ENCODE results near the gene CPED1.

The CPED1 gene

DNA sequence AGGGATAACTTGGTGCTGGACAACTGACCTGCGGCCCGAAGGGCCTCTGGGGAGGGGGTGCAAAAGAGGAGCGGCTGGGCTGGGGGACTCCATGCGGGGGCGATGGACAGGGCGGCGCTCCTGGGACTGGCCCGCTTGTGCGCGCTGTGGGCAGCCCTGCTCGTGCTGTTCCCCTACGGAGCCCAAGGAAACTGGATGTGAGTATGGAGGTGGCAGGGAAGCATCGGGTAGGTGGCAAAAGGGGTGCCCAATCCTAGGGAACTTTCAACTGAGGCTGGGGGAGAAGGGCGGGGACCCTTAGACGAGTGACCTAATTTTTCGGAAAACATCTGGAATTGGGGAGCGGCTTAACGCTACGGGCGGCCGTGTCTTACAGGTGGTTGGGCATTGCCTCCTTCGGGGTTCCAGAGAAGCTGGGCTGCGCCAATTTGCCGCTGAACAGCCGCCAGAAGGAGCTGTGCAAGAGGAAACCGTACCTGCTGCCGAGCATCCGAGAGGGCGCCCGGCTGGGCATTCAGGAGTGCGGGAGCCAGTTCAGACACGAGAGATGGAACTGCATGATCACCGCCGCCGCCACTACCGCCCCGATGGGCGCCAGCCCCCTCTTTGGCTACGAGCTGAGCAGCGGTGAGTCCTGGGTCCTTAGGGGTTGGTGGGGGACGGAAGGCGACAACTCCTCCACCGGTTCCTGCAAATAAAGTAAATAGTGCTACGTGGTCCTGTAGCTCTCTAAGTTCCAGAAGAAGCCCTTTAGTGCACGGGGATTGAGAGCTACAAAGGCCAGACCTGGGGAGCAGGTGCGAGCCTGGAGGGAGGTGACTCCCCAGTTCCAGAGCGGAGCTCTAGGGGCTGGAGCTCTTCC, 340.9 kb downstream of the CPED1 start:
- H3K36me3 Mint-ChIP-seq (ENCODE audit: low read depth): no peaks in the 10 kb centered on the region
- H3K27ac Mint-ChIP-seq: no peak overlapping the region
- no peak overlapping the region for H3K4me3 Mint-ChIP-seq
- intact Hi-C loops (cut with micrococcal nuclease): no loop called here
- H3K9me3 Mint-ChIP-seq: no peaks in the 10 kb centered on the region
- H3K4me1 Mint-ChIP-seq (ENCODE audit: low read depth): peaks cover 5% of the 10 kb centered on the region
- peaks cover 58% of the 10 kb centered on the region for H3K27me3 Mint-ChIP-seq

DNA sequence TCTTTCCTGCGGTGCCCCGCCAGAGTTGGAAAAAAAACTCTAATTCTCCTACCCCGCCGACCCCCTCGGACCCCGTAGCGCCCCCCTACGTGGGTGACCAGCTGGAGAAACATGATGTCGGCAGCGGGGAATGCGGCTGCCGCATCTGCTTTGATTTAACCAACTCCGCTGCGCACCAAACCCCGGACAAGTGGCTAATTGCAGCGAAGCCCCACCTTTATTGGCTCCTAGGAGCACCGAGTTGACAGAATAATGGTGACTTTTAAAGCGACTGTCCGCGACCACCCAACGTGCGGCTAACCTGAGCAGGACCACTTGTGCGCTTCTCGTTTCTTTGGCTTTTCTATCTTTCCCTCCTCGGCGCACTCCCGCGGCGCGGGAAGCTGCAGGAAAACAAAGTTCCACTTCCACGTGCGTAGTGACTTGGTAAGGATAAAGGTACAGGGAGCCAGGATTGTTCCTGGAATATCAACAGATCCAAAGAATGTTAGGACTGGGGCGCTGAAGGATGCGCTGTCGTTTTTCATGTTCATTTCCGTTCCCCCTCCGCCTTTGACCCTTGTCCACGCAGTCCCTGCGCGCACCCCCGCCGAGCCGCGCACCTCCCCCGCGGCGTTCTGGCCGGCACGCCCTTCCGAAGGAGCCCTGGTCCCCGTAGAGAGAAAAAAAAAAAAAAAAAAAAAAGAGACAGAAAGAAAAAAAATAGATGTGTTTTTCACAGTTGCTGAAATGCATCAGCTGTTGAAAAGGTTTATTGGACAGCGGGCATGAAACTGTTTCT, 341.7 kb downstream of the CPED1 start:
- Mint-ChIP-seq H3K4me3 (no peak overlapping the region), H3K36me3 (ENCODE audit: low read depth) (no peaks in the 10 kb centered on the region), H3K9me3 (no peaks in the 10 kb centered on the region), H3K27ac (no peak overlapping the region), H3K4me1 (ENCODE audit: low read depth) (peaks cover 5% of the 10 kb centered on the region), H3K27me3 (peaks cover 60% of the 10 kb centered on the region)
- intact Hi-C loops (cut with micrococcal nuclease): no loop called here

DNA sequence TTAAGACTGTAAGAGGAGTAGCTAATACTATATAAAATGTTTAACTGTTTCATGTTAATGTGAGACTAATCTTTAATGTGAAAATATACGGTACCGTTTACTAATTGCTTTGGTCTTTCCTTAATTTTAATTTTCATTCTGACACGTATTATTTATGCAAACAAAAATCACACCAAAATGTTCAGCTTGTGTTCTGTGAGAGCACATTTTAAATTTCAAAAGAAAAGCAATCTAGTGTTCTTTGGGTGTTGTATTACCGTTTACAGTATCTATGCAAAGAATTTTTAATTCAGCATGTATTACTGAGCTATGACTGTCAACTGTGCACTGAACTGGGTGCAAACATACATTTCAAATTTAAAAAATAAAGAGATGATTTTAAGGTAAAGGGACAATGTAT, 342.5 kb downstream of the CPED1 start:
- H3K36me3 Mint-ChIP-seq (ENCODE audit: low read depth): no peaks in the 10 kb centered on the region
- intact Hi-C loops (cut with micrococcal nuclease): no loop called here
- H3K27me3 Mint-ChIP-seq: peaks cover 60% of the 10 kb centered on the region
- H3K9me3 Mint-ChIP-seq: no peaks in the 10 kb centered on the region
- no peak overlapping the region for H3K4me3 Mint-ChIP-seq
- peaks cover 5% of the 10 kb centered on the region for H3K4me1 Mint-ChIP-seq (ENCODE audit: low read depth)
- H3K27ac Mint-ChIP-seq: no peak overlapping the region

DNA sequence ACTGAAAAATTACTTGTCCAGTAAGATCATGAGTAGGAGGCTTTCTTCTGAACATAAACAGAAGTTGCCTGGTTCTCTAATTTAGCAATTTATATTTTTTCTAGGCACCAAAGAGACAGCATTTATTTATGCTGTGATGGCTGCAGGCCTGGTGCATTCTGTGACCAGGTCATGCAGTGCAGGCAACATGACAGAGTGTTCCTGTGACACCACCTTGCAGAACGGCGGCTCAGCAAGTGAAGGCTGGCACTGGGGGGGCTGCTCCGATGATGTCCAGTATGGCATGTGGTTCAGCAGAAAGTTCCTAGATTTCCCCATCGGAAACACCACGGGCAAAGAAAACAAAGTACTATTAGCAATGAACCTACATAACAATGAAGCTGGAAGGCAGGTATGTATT, 343.1 kb downstream of the CPED1 start:
- Mint-ChIP-seq H3K4me3 (no peak overlapping the region), H3K27ac (no peak overlapping the region), H3K4me1 (ENCODE audit: low read depth) (peaks cover 5% of the 10 kb centered on the region), H3K36me3 (ENCODE audit: low read depth) (no peaks in the 10 kb centered on the region), H3K27me3 (peaks cover 57% of the 10 kb centered on the region), H3K9me3 (no peaks in the 10 kb centered on the region)
- intact Hi-C loops (cut with micrococcal nuclease): no loop called here

DNA sequence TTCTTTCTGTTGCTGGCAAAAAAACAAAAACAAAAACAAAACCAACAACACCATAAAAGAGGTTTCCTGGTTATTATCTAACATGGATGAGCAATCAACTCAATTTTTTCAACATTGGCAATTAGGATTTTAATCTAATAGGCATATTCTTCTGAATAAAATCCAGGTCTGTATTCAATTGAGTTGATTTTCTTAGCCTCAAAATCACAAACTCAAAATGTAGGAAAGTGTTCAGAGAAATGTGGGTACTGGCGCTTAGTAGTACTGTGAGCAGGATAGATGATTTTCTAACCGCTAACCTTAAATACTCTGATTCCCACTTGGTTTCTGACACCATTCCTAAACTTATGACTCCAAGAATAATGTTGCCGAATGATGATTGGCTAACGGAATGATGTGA, 345.9 kb downstream of the CPED1 start:
- intact Hi-C loops (cut with micrococcal nuclease): no loop called here
- Mint-ChIP-seq H3K27ac (no peak overlapping the region), H3K9me3 (no peaks in the 10 kb centered on the region), H3K27me3 (peaks cover 32% of the 10 kb centered on the region), H3K36me3 (ENCODE audit: low read depth) (no peaks in the 10 kb centered on the region), H3K4me3 (no peak overlapping the region), H3K4me1 (ENCODE audit: low read depth) (peaks cover 5% of the 10 kb centered on the region)

DNA sequence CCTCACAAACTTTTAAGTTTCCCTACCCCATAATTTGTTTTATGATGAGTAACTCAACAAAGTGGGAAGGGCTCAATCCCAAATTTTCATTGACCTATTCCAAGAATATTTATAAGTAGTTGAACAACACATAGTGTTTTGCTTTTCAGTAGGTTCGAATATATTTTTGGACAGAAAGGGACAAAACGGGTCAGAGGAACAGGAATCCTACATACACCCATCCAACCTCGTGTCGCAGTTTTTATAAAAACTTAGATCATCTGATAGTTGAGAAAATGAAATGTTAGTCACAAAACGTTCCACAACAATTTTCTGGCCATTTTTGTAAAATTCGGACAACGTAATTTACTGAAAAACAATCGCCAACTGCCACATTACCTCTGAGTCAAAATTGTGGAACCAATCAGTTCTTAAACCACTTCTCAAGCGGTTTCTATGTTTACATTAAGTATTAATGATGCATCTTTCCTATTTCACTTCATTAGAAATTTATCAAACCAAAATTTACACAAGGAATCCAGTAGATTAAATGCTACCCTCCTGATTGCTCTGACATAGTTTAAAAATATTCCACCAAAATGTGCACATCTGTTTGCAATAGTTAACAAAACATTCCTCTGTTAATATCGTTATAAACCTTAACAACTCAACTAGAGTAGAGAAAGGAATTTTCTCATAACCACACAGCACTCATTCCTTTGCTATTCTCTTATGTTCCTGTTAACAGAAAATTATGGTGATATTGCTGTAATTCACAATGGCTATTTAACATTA, 346.6 kb downstream of the CPED1 start:
- intact Hi-C loops (cut with micrococcal nuclease): no loop called here
- Mint-ChIP-seq H3K27ac (no peak overlapping the region), H3K4me1 (ENCODE audit: low read depth) (peaks cover 5% of the 10 kb centered on the region)

DNA sequence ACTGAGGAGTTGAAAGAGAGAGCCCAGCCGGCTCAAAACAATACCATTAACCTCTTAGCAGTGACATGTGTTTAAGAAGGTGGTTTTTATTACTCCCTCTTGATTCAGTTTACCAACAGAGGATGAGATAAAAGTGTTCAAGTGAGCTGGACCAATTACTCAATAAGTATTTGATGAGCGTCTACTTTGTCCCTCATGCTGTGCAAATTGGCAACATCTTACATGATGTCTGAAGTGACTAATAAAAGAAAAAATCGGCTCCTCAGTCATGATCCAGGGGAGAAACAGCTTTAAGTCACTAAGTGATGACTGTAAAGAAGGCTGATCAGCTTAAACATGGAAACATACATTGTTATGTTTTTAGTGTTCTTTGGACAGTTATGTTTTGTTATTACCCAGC, 348.1 kb downstream of the CPED1 start:
- no peak overlapping the region for H3K27ac Mint-ChIP-seq
- no peak overlapping the region for H3K4me3 Mint-ChIP-seq
- H3K9me3 Mint-ChIP-seq: no peaks in the 10 kb centered on the region
- intact Hi-C loops (cut with micrococcal nuclease): no loop called here
- peaks cover 13% of the 10 kb centered on the region for H3K27me3 Mint-ChIP-seq
- H3K36me3 Mint-ChIP-seq (ENCODE audit: low read depth): no peaks in the 10 kb centered on the region
- H3K4me1 Mint-ChIP-seq (ENCODE audit: low read depth): no peaks in the 10 kb centered on the region

More for the DNA sequence above, 346.6 kb downstream of the CPED1 start:
- Mint-ChIP-seq H3K27me3 (peaks cover 25% of the 10 kb centered on the region), H3K9me3 (no peaks in the 10 kb centered on the region), H3K4me3 (no peak overlapping the region), H3K36me3 (ENCODE audit: low read depth) (no peaks in the 10 kb centered on the region)

DNA sequence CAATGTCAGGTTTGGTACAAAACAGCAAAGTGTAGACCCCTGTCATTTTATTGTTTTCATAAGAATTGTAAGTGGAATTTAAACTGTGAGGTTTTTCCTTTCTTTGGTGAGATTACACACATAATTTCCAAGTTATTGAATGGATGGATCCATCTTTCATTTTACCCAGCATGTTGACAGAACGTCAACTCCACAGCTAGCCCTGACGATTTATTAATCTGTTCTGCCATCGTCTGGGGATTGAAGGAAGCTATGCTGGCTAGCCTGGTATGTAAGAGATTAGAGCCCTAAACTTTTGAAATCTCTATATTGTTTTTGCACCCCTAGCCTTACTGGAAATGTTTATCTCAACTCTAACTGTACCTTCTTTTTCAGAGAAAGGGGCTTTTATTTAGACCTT, 348.9 kb downstream of the CPED1 start:
- peaks cover 5% of the 10 kb centered on the region for H3K36me3 Mint-ChIP-seq (ENCODE audit: low read depth)
- intact Hi-C loops (cut with micrococcal nuclease): no loop called here
- H3K9me3 Mint-ChIP-seq: no peaks in the 10 kb centered on the region
- no peaks in the 10 kb centered on the region for H3K4me1 Mint-ChIP-seq (ENCODE audit: low read depth)
- peaks cover 11% of the 10 kb centered on the region for H3K27me3 Mint-ChIP-seq
- no peak overlapping the region for H3K4me3 Mint-ChIP-seq
- no peak overlapping the region for H3K27ac Mint-ChIP-seq

DNA sequence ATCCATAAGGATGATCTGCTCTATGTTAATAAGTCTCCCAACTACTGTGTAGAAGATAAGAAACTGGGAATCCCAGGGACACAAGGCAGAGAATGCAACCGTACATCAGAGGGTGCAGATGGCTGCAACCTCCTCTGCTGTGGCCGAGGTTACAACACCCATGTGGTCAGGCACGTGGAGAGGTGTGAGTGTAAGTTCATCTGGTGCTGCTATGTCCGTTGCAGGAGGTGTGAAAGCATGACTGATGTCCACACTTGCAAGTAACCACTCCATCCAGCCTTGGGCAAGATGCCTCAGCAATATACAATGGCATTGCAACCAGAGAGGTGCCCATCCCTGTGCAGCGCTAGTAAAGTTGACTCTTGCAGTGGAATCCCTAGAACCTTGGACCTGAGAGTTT, 350.6 kb downstream of the CPED1 start:
- Mint-ChIP-seq H3K4me1 (ENCODE audit: low read depth) (no peaks in the 10 kb centered on the region), H3K9me3 (no peaks in the 10 kb centered on the region), H3K27me3 (peaks cover 9% of the 10 kb centered on the region), H3K27ac (no peak overlapping the region), H3K36me3 (ENCODE audit: low read depth) (peaks cover 7% of the 10 kb centered on the region), H3K4me3 (no peak overlapping the region)
- intact Hi-C loops (cut with micrococcal nuclease): no loop called here

DNA sequence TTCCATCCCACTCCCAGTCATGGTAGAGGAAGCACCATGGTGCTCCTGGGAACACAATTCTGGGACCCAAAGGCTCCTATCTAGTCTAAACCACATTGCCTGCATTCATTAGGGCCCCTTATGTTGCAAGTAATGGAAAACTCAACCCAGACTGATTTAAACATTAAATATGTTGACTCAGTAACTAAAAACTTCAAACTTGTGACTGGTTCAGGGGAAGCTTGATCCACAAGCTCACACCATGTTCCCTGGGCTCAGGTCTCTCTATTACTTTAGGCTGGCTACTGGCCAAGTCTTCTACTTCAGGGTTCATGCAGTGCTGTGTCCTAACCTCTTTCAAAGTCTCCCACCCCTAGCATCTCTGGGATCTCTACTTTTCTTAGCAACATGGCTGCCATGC, 353.4 kb downstream of the CPED1 start:
- Mint-ChIP-seq H3K4me1 (ENCODE audit: low read depth) (no peaks in the 10 kb centered on the region), H3K27me3 (no peaks in the 10 kb centered on the region), H3K36me3 (ENCODE audit: low read depth) (peaks cover 13% of the 10 kb centered on the region), H3K27ac (no peak overlapping the region), H3K4me3 (no peak overlapping the region), H3K9me3 (no peaks in the 10 kb centered on the region)
- intact Hi-C loops (cut with micrococcal nuclease): no loop called here

DNA sequence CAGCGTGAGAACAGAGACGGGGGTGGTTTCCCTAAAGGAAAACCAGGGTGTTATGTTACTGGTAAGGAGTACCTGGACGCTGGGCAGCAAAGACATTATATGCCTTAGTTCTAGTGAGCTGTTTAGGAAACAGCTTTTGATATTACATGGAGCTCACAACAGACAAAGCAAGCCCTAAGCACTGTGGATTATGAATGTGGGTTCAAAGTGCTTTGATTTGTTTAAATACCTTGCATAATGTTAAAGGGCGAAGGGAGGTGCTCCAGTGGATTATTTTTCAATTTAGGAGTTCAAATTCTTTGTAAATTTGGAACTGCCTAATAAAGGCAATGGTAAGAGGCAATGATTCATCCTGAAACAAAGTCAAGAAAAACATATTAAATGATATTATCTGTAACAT, 354.1 kb downstream of the CPED1 start:
- Mint-ChIP-seq H3K27me3 (no peaks in the 10 kb centered on the region), H3K4me3 (no peak overlapping the region), H3K27ac (no peak overlapping the region), H3K36me3 (ENCODE audit: low read depth) (peaks cover 20% of the 10 kb centered on the region), H3K4me1 (ENCODE audit: low read depth) (no peaks in the 10 kb centered on the region), H3K9me3 (no peaks in the 10 kb centered on the region)
- intact Hi-C loops (cut with micrococcal nuclease): no loop called here

DNA sequence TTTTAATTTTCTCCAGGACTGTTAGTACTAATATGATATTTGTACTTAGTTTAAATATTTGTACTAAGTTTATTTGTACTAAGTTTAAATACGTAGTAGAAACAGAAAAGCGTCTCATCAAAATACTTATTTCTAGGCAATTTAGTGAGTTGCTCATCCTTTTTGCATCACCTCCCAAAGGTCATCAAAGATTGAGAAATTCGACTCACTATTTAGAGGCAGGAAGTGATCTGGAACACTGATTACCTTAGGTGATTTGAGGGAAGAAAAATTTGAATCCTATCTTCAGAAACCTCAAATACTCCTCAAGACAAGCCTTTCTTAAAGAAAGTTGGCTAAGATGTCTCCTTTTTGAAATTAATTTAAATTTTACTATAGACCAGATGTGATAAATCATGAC, 354.8 kb downstream of the CPED1 start:
- H3K27me3 Mint-ChIP-seq: no peaks in the 10 kb centered on the region
- H3K36me3 Mint-ChIP-seq (ENCODE audit: low read depth): peaks cover 21% of the 10 kb centered on the region
- no peaks in the 10 kb centered on the region for H3K9me3 Mint-ChIP-seq
- intact Hi-C loops (cut with micrococcal nuclease): no loop called here
- no peak overlapping the region for H3K4me3 Mint-ChIP-seq
- no peak overlapping the region for H3K27ac Mint-ChIP-seq
- H3K4me1 Mint-ChIP-seq (ENCODE audit: low read depth): no peaks in the 10 kb centered on the region

DNA sequence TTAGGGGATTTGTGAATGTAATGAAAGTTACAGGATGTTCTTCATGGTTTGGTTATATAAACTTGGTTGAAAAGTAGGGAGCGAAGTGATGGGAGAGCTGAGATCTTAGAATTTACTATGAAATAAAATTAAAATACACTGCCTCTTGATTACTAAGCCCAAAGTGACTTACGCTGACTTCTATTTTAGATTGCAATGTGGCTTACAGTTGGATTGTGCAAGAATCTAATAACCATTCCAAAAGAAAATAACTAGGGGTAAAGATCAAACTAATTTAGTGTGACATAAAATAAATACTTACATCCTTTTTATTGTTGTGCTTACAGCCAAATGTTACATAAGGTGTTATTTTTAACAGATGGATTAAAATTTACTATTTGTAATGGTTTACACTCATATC, 355.6 kb downstream of the CPED1 start:
- no peak overlapping the region for H3K4me3 Mint-ChIP-seq
- no peaks in the 10 kb centered on the region for H3K27me3 Mint-ChIP-seq
- no peaks in the 10 kb centered on the region for H3K4me1 Mint-ChIP-seq (ENCODE audit: low read depth)
- H3K9me3 Mint-ChIP-seq: no peaks in the 10 kb centered on the region
- no peak overlapping the region for H3K27ac Mint-ChIP-seq
- intact Hi-C loops (cut with micrococcal nuclease): no loop called here
- peaks cover 21% of the 10 kb centered on the region for H3K36me3 Mint-ChIP-seq (ENCODE audit: low read depth)

DNA sequence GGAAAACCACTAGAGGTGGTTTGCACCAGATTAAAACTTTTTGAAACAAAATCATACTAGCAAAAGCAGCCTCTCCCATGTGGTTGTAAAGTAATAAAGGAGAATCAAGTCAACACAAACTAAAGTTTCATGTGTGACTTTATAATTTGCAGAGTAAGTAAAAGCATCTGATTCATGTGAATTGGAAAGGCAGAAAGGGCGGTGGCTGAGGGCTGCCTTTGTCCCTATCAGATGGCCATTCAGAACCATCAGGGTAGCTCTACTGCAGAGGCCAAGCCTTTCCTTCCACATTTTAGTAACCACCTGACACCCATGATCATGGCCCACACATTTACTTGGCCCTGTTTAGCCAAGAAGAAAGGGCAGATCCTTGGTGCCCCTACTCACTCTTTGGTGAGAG, 356.0 kb downstream of the CPED1 start:
- Mint-ChIP-seq H3K4me3 (no peak overlapping the region), H3K36me3 (ENCODE audit: low read depth) (peaks cover 21% of the 10 kb centered on the region), H3K9me3 (no peaks in the 10 kb centered on the region), H3K27ac (no peak overlapping the region), H3K27me3 (no peaks in the 10 kb centered on the region), H3K4me1 (ENCODE audit: low read depth) (no peaks in the 10 kb centered on the region)
- intact Hi-C loops (cut with micrococcal nuclease): no loop called here
